Measurements from ENCODE around the gene TMEM151B. TPM values are rescaled to one million over a fixed set of nuclear protein-coding genes. Genes with fewer than 3 reads are reported as not detected.
A peak's percentile ranks its signal among the peaks of the same experiment; 100 is the strongest.

Gene TMEM151B
- total and polyA plus RNA-seq, 9 of the 15 experiments (the other 6 are each of a cell fraction or from before 2014, with no cell fraction given): not detected

DNA sequence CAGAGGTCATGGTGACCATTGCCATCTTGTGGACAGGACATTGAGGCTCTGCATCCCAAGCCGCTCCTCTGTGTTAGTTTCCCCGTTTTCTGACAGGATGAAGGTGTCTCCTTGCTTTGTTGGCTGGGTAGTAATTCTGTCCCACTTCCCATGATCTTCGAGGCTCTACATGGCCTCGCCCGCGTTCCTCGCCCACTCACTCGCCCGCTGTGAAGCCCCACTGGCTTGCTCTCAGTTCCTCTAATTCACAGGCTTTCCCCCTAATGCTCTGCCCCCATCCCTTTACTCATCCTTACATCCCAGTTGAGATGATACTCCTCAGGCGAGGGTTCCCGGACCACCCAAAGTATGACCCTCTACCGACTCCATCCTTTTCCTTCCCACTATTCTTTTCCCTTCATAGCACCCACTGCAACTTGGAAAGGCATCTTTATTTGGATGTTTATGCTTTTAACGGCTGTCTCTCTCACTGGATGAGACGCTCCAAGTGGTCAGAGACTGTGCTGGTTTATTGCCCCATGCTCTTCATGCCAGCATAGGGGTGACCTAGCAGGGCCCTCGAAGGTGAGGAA lies 12.4 kb upstream of the TMEM151B start:
- ChIA-PET CTCF (ENCODE audit: low intra/inter-chr PET ratio) (interaction anchor here (0.6 to 1.5 kb wide), 4 partner anchors 85 to 908 kb away, joined by 3 to 7 read pairs (median 4); no protein-coding TSS in a partner anchor), POLR2A (interaction anchor here (1.0 to 3.2 kb wide), 3 partner anchors 10 to 44 kb away, joined by 6 to 144 read pairs (median 9); partner anchors contain the start of gene HSP90AB1)
- in situ Hi-C loops (cut with MboI) (no loop called here), intact Hi-C loops (cut with micrococcal nuclease) (no loop called here)
- no TSS peak for BruUV-seq (replicated peaks)
- Histone ChIP-seq H3K79me2 (ENCODE audit: control insufficient read depth, insufficient read depth, low read length) (peaks cover 24% of the 10 kb centered on the region), H3K4me1 (replicated peaks in 1 of 2; ENCODE audit: control insufficient read depth in 2 of 2, insufficient read depth in 2 of 2, low read length in 2 of 2) (peaks cover 31 to 48% of the 10 kb centered on the region in 2 experiments; a peak in 4 of 5 replicates), H2AFZ (ENCODE audit: low read depth, low read length) (peak overlapping the region; percentile 94), H3K4me2 (ENCODE audit: insufficient read depth, low read length) (peak overlapping the region; percentile 89), H3K27ac (ENCODE audit: extremely low read depth, low read depth, low read length) (peak overlapping the region; percentile 93), H4K20me1 (replicated peaks; ENCODE audit: control insufficient read depth, insufficient read depth, low read length) (peaks cover 38% of the 10 kb centered on the region), H3K9ac (ENCODE audit: insufficient read depth in 1 of 2, low read depth in 2 of 2, low read length in 2 of 2) (peak overlapping the region; percentile 85 to 93), H3K9me3 (replicated peaks; ENCODE audit: control insufficient read depth, insufficient read depth, low read depth, low read length) (no peaks in the 10 kb centered on the region), H3K4me3 (peak overlapping the region; percentile 81), H3K27me3 (ENCODE audit: control insufficient read depth in 2 of 2, insufficient read depth in 2 of 2, low read length in 2 of 2) (no peaks in the 10 kb centered on the region), H3K9me1 (ENCODE audit: control insufficient read depth, insufficient read depth, low read length) (peaks cover 19% of the 10 kb centered on the region), H3K36me3 (ENCODE audit: control insufficient read depth, insufficient read depth, low read length) (peaks cover 78% of the 10 kb centered on the region)
- no peak for DNase-seq (ENCODE audit: extremely low read depth in 1 of 4, low spot score in 3 of 4)
- FAIRE-seq: peak; percentile 51
- 41% methylated on average over 15 of the region's 15 CpGs for WGBS (ENCODE audit: insufficient coverage, low coverage, missing lambda C conversion rate)
- no peak for ATAC-seq
- TF ChIP-seq PPARD (CRISPR knock-in tag; IDR thresholded peaks at IDR 0.05): no peak
- TF ChIP-seq, protein P1, sequence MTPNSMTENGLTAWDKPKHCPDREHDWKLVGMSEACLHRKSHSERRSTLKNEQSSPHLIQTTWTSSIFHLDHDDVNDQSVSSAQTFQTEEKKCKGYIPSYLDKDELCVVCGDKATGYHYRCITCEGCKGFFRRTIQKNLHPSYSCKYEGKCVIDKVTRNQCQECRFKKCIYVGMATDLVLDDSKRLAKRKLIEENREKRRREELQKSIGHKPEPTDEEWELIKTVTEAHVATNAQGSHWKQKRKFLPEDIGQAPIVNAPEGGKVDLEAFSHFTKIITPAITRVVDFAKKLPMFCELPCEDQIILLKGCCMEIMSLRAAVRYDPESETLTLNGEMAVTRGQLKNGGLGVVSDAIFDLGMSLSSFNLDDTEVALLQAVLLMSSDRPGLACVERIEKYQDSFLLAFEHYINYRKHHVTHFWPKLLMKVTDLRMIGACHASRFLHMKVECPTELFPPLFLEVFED (CRISPR knock-in tag; conservative IDR thresholded peaks at IDR 0.05): peak; percentile 93
- TF ChIP-seq, protein P2, sequence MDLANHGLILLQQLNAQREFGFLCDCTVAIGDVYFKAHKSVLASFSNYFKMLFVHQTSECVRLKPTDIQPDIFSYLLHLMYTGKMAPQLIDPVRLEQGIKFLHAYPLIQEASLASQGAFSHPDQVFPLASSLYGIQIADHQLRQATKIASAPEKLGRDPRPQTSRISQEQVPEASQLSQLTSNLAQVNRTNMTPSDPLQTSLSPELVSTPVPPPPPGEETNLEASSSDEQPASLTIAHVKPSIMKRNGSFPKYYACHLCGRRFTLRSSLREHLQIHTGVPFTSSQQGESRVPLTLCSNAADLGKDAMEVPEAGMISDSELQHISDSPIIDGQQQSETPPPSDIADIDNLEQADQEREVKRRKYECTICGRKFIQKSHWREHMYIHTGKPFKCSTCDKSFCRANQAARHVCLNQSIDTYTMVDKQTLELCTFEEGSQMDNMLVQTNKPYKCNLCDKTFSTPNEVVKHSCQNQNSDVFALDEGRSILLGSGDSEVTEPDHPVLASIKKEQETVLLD (IDR thresholded peaks at IDR 0.05): peak; percentile 72; the same call in 1 of the 2 replicates
- no peak for TF ChIP-seq SMC3 (conservative IDR thresholded peaks at IDR 0.05; ENCODE audit: insufficient read depth, low read depth, low read length)
- TF ChIP-seq POLR2A (conservative IDR thresholded peaks at IDR 0.05): peak; percentile 62
- TF ChIP-seq NR2C1 (IDR thresholded peaks at IDR 0.05): peak; percentile 51; the same call in 1 of the 2 replicates
- peak; percentile 80 for TF ChIP-seq NR2C1 (tag; IDR thresholded peaks at IDR 0.05)
- TF ChIP-seq, protein P3, sequence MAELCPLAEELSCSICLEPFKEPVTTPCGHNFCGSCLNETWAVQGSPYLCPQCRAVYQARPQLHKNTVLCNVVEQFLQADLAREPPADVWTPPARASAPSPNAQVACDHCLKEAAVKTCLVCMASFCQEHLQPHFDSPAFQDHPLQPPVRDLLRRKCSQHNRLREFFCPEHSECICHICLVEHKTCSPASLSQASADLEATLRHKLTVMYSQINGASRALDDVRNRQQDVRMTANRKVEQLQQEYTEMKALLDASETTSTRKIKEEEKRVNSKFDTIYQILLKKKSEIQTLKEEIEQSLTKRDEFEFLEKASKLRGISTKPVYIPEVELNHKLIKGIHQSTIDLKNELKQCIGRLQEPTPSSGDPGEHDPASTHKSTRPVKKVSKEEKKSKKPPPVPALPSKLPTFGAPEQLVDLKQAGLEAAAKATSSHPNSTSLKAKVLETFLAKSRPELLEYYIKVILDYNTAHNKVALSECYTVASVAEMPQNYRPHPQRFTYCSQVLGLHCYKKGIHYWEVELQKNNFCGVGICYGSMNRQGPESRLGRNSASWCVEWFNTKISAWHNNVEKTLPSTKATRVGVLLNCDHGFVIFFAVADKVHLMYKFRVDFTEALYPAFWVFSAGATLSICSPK (IDR thresholded peaks at IDR 0.05; ENCODE audit: borderline replicate concordance): no peak
- TF ChIP-seq, protein P4, sequence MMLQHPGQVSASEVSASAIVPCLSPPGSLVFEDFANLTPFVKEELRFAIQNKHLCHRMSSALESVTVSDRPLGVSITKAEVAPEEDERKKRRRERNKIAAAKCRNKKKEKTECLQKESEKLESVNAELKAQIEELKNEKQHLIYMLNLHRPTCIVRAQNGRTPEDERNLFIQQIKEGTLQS (IDR thresholded peaks at IDR 0.05): peak; percentile 54; the same call in 1 of the 2 replicates
- TF ChIP-seq, protein P4 (CRISPR knock-in tag; conservative IDR thresholded peaks at IDR 0.05): 0 out of 2 replicates have a peak, but pooled peaks have one; percentile 43
- peak; percentile 83; the same call in 1 of the 2 replicates for TF ChIP-seq HDGF (IDR thresholded peaks at IDR 0.05)
- no peak for TF ChIP-seq ATF1 (CRISPR knock-in tag; IDR thresholded peaks at IDR 0.05)
- TF ChIP-seq ATF1 (tag; IDR thresholded peaks at IDR 0.05): peak; percentile 65; the same call in 1 of the 2 replicates
- 0 out of 2 replicates have a peak, but pooled peaks have one; percentile 32 for TF ChIP-seq LEF1 (IDR thresholded peaks at IDR 0.05)
- TF ChIP-seq RCOR1 (IDR thresholded peaks at IDR 0.05; ENCODE audit: borderline replicate concordance in 1 of 2, low read depth in 2 of 2, low read length in 2 of 2): peak in 1 of 2 experiments; percentile 60; a peak in 1 of 4 replicates
- TF ChIP-seq ZNF197 (CRISPR knock-in tag; IDR thresholded peaks at IDR 0.05; ENCODE audit: low read depth): 0 out of 2 replicates have a peak, but pooled peaks have one; percentile 5
- 0 out of 2 replicates have a peak, but pooled peaks have one; percentile 30 for TF ChIP-seq NCOA1 (IDR thresholded peaks at IDR 0.05; ENCODE audit: low read depth)

Data from K562 (cell line).